Lung (tissue), 12 donors: ENCODE measurements around the gene WNT7B. TPM values are rescaled to one million over a fixed set of nuclear protein-coding genes. Genes with fewer than 3 reads are reported as not detected.

Experiments used
- ATAC-seq: fragments of 200-7000 bp; cut with Tn5 transposase; one replicate; pipeline ENCODE4 v1.9.1; 2020; ENCODE audit warnings: moderate number of reproducible peaks; ENCODE audit not compliant: insufficient read depth, low FRiP score
- DNase-seq, 3 donors: peaks; one replicate each; pipeline ENCODE4 v3.0.0-alpha.2; 2013 to 2017
- H3K27ac ChIP-seq, 2 donors: one replicate each; pipeline ENCODE4 v1.5.1; 2013; ENCODE audit warnings: mild to moderate bottlenecking in 2 of 2, moderate library complexity in 2 of 2, control low read depth in 1 of 2, inconsistent platforms in 1 of 2, low read depth in 1 of 2, low read length in 1 of 2
- H3K27me3 ChIP-seq, 3 donors: one replicate each; pipeline ENCODE4 v1.5.1; 2013; ENCODE audit warnings: low read length in 2 of 3; ENCODE audit not compliant: control insufficient read depth in 3 of 3, insufficient read depth in 3 of 3
- H3K36me3 ChIP-seq, 4 donors: one replicate each; pipeline ENCODE4 v1.5.1; 2013; ENCODE audit warnings: low read length in 4 of 4, mild to moderate bottlenecking in 1 of 4, moderate library complexity in 1 of 4; ENCODE audit not compliant: control insufficient read depth in 4 of 4, insufficient read depth in 4 of 4
- H3K4me1 ChIP-seq, 5 donors: one replicate each; pipeline ENCODE4 v1.5.1; 2013; ENCODE audit warnings: low read length in 5 of 5, mild to moderate bottlenecking in 2 of 5, moderate library complexity in 1 of 5; ENCODE audit not compliant: control insufficient read depth in 5 of 5, insufficient read depth in 5 of 5
- H3K4me3 ChIP-seq: one replicate; pipeline ENCODE4 v1.5.1; 2013; ENCODE audit warnings: mild to moderate bottlenecking, control low read depth, moderate library complexity
- H3K9ac ChIP-seq, 2 donors: one replicate each; pipeline ENCODE4 v1.5.1; 2013; ENCODE audit warnings: low read length in 2 of 2, control low read depth in 1 of 2; ENCODE audit not compliant: insufficient read depth in 1 of 2
- H3K9me3 ChIP-seq, 4 donors: one replicate each; pipeline ENCODE4 v1.5.1; 2013; ENCODE audit warnings: low read length in 3 of 4, mild to moderate bottlenecking in 1 of 4, moderate library complexity in 1 of 4; ENCODE audit not compliant: control insufficient read depth in 4 of 4, insufficient read depth in 3 of 4
- CTCF ChIP-seq: IDR thresholded peaks from 2 replicates; pipeline ENCODE4 v1.5.1; 2012; ENCODE audit warnings: mild to moderate bottlenecking; ENCODE audit errors: control extremely low read depth, extremely low read depth
- WGBS, 2 donors: extraction: QIAGEN DNeasy Blood & Tissue Kit; methylation state at CpG; one replicate each; pipeline ENCODE4 v1.1.7; 2013; 5-methylcytosine and 5-hydroxymethylcytosine counted together
- polyA plus RNA-seq, 2 donors: library from polyadenylated mRNA; stranded (reverse); fragments of 200-250 nt; gene quantifications; one replicate each; pipeline ENCODE4 v1.2.1, GENCODE V29; 2013
- total RNA-seq, 2 donors: library from RNA; depleted of rRNA in 1 of 2; stranded (reverse); fragments of >200 nt in 1 of 2; gene quantifications; one replicate each; pipeline ENCODE4 v1.2.1, GENCODE V29; 2014 to 2021
- donor health status: control.
- donor health status: control.
- donor health status: Bipolar disorder and iron deficiency.
- donor health status: healthy.
- donor health status: DM: yes; HTN: yes; CAD: no.

WNT7B gene
- total and polyA plus RNA-seq, 4 donors: 3.5 to 12.5 (median 6.5) TPM

- Histone ChIP-seq H3K4me1 (peaks cover 0 to 20% (median 12%) of the 10 kb centered on the region in 5 donors), H3K36me3 (no peaks in the 10 kb centered on the region), H3K4me3 (no peak overlapping the region), H3K27me3 (no peaks in the 10 kb centered on the region), H3K9ac (no peak overlapping the region), H3K9me3 (peaks cover 0 to 10% (median 2%) of the 10 kb centered on the region in 4 donors), H3K27ac (no peak overlapping the region)
- TF ChIP-seq CTCF: no peak
- DNase-seq (no peak), ATAC-seq (no peak)
- 80 to 87% methylated on average over 17 of the region's 17 CpGs for WGBS, 2 donors
These were observed 66.0 kb downstream of the WNT7B start for GRCh38 chr22:45910928-45911467.

GRCh38 chr22:45908961-45909360, 68.0 kb downstream of the WNT7B start:
- 84 to 91% methylated on average over 6 of the region's 6 CpGs for WGBS, 2 donors
- ATAC-seq: no peak

GRCh38 chr22:45907996-45908395, 69.0 kb downstream of the WNT7B start:
- H3K27ac ChIP-seq: no peak overlapping the region
- H3K36me3 ChIP-seq: no peaks in the 10 kb centered on the region
- no peak overlapping the region for H3K4me3 ChIP-seq
- ATAC-seq (no peak), DNase-seq (no peak)
- whole genome bisulfite sequencing, 2 donors: 79 to 86% methylated on average over 12 of the region's 12 CpGs
- peaks cover 0 to 26% (median 16%) of the 10 kb centered on the region in 5 donors for H3K4me1 ChIP-seq
- H3K9me3 ChIP-seq: no peaks in the 10 kb centered on the region
- H3K27me3 ChIP-seq: no peaks in the 10 kb centered on the region
- TF ChIP-seq CTCF: no peak
- H3K9ac ChIP-seq: no peak overlapping the region

More at GRCh38 chr22:45908961-45909360, 68.0 kb downstream of the WNT7B start:
- peaks cover 0 to 2% (median 0%) of the 10 kb centered on the region in 4 donors for H3K9me3 ChIP-seq
- H3K36me3 ChIP-seq: no peaks in the 10 kb centered on the region
- H3K4me3 ChIP-seq: no peak overlapping the region
- H3K4me1 ChIP-seq: peaks cover 0 to 21% (median 19%) of the 10 kb centered on the region in 5 donors
- no peak overlapping the region for H3K9ac ChIP-seq
- TF ChIP-seq CTCF: no peak
- no peak overlapping the region for H3K27ac ChIP-seq
- DNase-seq: no peak
- no peaks in the 10 kb centered on the region for H3K27me3 ChIP-seq

- Histone ChIP-seq H3K9me3 (no peaks in the 10 kb centered on the region), H3K36me3 (no peaks in the 10 kb centered on the region), H3K27me3 (no peaks in the 10 kb centered on the region), H3K4me1 (peaks cover 0 to 24% (median 14%) of the 10 kb centered on the region in 5 donors), H3K9ac (peak overlapping the region in 1 of 2 donors; percentile 29), H3K27ac (no peak overlapping the region), H3K4me3 (no peak overlapping the region)
- WGBS, 2 donors: 94% methylated on average over 15 of the region's 15 CpGs
- TF ChIP-seq CTCF: no peak
- no peak for DNase-seq
- ATAC-seq: no peak
These were observed 69.6 kb downstream of the WNT7B start for GRCh38 chr22:45907378-45907777.
